GM23338 (cell line): ENCODE results near the gene SLTM. TPM values are rescaled to one million over a fixed set of nuclear protein-coding genes. Genes with fewer than 3 reads are reported as not detected.

Experiments used
- ATAC-seq: fragments of 200-7000 bp; cut with Tn5 transposase; 3 replicates; pipeline ENCODE4 v1.9.1; 2020
- DNase-seq: peaks from one replicate; pipeline ENCODE4 v3.0.0-alpha.2; 2015; ENCODE audit warnings: low spot score
- H2AFZ ChIP-seq: fragments of 200-600 bp; sonication (generic); 2 replicates; pipeline ENCODE4 v1.8.0; 2016; ENCODE audit warnings: antibody characterized with exemption, mild to moderate bottlenecking, moderate library complexity
- H3F3A ChIP-seq: fragments of 200-600 bp; sonication (generic); replicated peaks from 2 replicates; pipeline ENCODE4 v1.8.0; 2017; ENCODE audit warnings: antibody characterized with exemption, mixed run types, low read depth
- H3K27ac ChIP-seq: fragments of 200-600 bp; sonication (generic); 2 replicates; pipeline ENCODE4 v1.6.1; 2016; ENCODE audit warnings: low read depth
- H3K27me3 ChIP-seq: fragments of 200-600 bp; sonication (generic); 2 replicates; pipeline ENCODE4 v1.8.0; 2016; ENCODE audit warnings: mild to moderate bottlenecking, mixed run types, moderate library complexity; ENCODE audit not compliant: insufficient read depth
- H3K36me3 ChIP-seq: fragments of 200-600 bp; sonication (generic); 2 replicates; pipeline ENCODE4 v1.8.0; 2016; ENCODE audit warnings: mild to moderate bottlenecking; ENCODE audit not compliant: insufficient read depth
- H3K4me1 ChIP-seq: fragments of 200-600 bp; sonication (generic); 2 replicates; pipeline ENCODE4 v1.8.0; 2016; ENCODE audit warnings: mild to moderate bottlenecking, moderate library complexity; ENCODE audit not compliant: insufficient read depth
- H3K4me2 ChIP-seq: fragments of 200-600 bp; sonication (generic); 2 replicates; pipeline ENCODE4 v1.7.1; 2017; ENCODE audit warnings: mixed run types
- H3K4me3 ChIP-seq: fragments of 200-600 bp; sonication (generic); 2 replicates; pipeline ENCODE4 v1.6.1; 2016; ENCODE audit warnings: mixed run types
- H3K79me2 ChIP-seq: fragments of 200-600 bp; sonication (generic); replicated peaks from 2 replicates; pipeline ENCODE4 v1.8.0; 2017; ENCODE audit warnings: mild to moderate bottlenecking; ENCODE audit not compliant: insufficient read depth
- H3K9me2 ChIP-seq: fragments of 200-600 bp; sonication (generic); 2 replicates; pipeline ENCODE4 v1.8.0; 2017; ENCODE audit not compliant: insufficient read depth
- H4K20me1 ChIP-seq: fragments of 200-600 bp; sonication (generic); replicated peaks from 2 replicates; pipeline ENCODE4 v1.8.0; 2017; ENCODE audit warnings: mild to moderate bottlenecking; ENCODE audit not compliant: insufficient read depth
- H3K27ac Mint-ChIP-seq: 2 replicates; pipeline ENCODE4 v1.8.0; 2020; ENCODE audit warnings: inconsistent platforms, mild to moderate bottlenecking, moderate library complexity, mixed read lengths
- H3K27me3 Mint-ChIP-seq: 3 replicates; pipeline ENCODE4 v1.8.0; 2022; ENCODE audit warnings: low read depth, mild to moderate bottlenecking, moderate library complexity, mixed read lengths, inconsistent platforms; ENCODE audit not compliant: insufficient read depth, poor library complexity
- H3K36me3 Mint-ChIP-seq: 3 replicates; pipeline ENCODE4 v1.8.0; 2021; ENCODE audit warnings: low read depth, mild to moderate bottlenecking, inconsistent platforms, moderate library complexity, mixed read lengths
- H3K4me1 Mint-ChIP-seq: 3 replicates; pipeline ENCODE4 v1.8.0; 2020; ENCODE audit warnings: mild to moderate bottlenecking, inconsistent platforms, mixed read lengths
- H3K4me3 Mint-ChIP-seq: 3 replicates; pipeline ENCODE4 v1.8.0; 2021; ENCODE audit warnings: moderate library complexity, mild to moderate bottlenecking, inconsistent platforms, mixed read lengths
- H3K9me3 Mint-ChIP-seq: 3 replicates; pipeline ENCODE4 v1.8.0; 2020; ENCODE audit warnings: moderate library complexity, mild to moderate bottlenecking, inconsistent platforms, mixed read lengths
- CREB1 ChIP-seq: fragments of 250-450 bp; sonication (Bioruptor Pico); IDR thresholded peaks from 2 replicates; pipeline ENCODE4 v1.5.0; 2020; ENCODE audit warnings: low read depth, mild to moderate bottlenecking, moderate library complexity
- CTCF ChIP-seq, 2 experiments: fragments of 200-600 bp in 1 of 2; sonication (generic) in 1 of 2; conservative IDR thresholded peaks; 2 replicates each; pipeline versions ENCODE4 v1.5.1 to v1.6.1; 2016 to 2017; ENCODE audit warnings: antibody characterized with exemption in 2 of 2, low read depth in 2 of 2, mild to moderate bottlenecking in 2 of 2, moderate library complexity in 1 of 2
- ETS1 ChIP-seq: IDR thresholded peaks from 2 replicates; pipeline ENCODE4 v1.6.1; 2016; ENCODE audit warnings: antibody characterized with exemption
- EZH2 ChIP-seq: fragments of 200-600 bp; sonication (generic); IDR thresholded peaks from one replicate; pipeline ENCODE4 v1.8.0; 2017; ENCODE audit warnings: antibody characterized with exemption, mild to moderate bottlenecking, low read depth; ENCODE audit not compliant: unreplicated experiment
- EZH2phosphoT487 ChIP-seq: fragments of 200-600 bp; sonication (generic); IDR thresholded peaks from one replicate; pipeline ENCODE4 v1.8.1; 2018; ENCODE audit warnings: antibody characterized with exemption; ENCODE audit not compliant: unreplicated experiment
- JUNB ChIP-seq: IDR thresholded peaks from one replicate; pipeline ENCODE4 v1.6.1; 2016; ENCODE audit warnings: antibody characterized with exemption; ENCODE audit not compliant: unreplicated experiment
- NANOG ChIP-seq: IDR thresholded peaks from 2 replicates; pipeline ENCODE4 v1.6.1; 2016; ENCODE audit warnings: antibody characterized with exemption, borderline replicate concordance
- POLR2AphosphoS5 ChIP-seq: IDR thresholded peaks from 2 replicates; pipeline ENCODE4 v1.6.1; 2016; ENCODE audit warnings: antibody characterized with exemption, low read depth
- REST ChIP-seq: IDR thresholded peaks from one replicate; pipeline ENCODE4 v1.6.1; 2018; ENCODE audit warnings: antibody characterized with exemption; ENCODE audit not compliant: unreplicated experiment
- STAT1 ChIP-seq: IDR thresholded peaks from one replicate; pipeline ENCODE4 v1.6.1; 2016; ENCODE audit warnings: antibody characterized with exemption; ENCODE audit not compliant: unreplicated experiment
- ZNF114 ChIP-seq: fragments of 250-450 bp; sonication (Bioruptor Pico); IDR thresholded peaks from 2 replicates; pipeline ENCODE4 v1.5.0; 2020; ENCODE audit warnings: mild to moderate bottlenecking, moderate library complexity
- ZNF331 ChIP-seq: fragments of 250-450 bp; sonication (Bioruptor Pico); IDR thresholded peaks from 2 replicates; pipeline ENCODE4 v1.5.0; 2020; ENCODE audit warnings: low read depth, mild to moderate bottlenecking, moderate library complexity
- ZNF462 ChIP-seq: fragments of 250-450 bp; sonication (Bioruptor Pico); IDR thresholded peaks from 2 replicates; pipeline ENCODE4 v1.5.0; 2020; ENCODE audit warnings: mild to moderate bottlenecking, moderate library complexity
- polyA plus RNA-seq: library from polyadenylated mRNA; unstranded; fragments of >200 nt; fragmentation: Nextera tagmentation; extraction: Ambion mirVana; gene quantifications from 2 replicates; pipeline ENCODE4 v1.2.1, GENCODE V29; 2016
- total RNA-seq: library from RNA; depleted of rRNA; stranded (reverse); fragments of >200 nt; shearing (Covaris generic); gene quantifications from 2 replicates; pipeline ENCODE4 v1.2.3, GENCODE V29; 2014

Gene SLTM
- total and polyA plus RNA-seq, 2 experiments from 2014 or later: 210 to 476 TPM

- no peak overlapping the region for H3K27ac ChIP-seq
- H3K4me1 ChIP-seq: no peaks in the 10 kb centered on the region
- H3K4me3 Mint-ChIP-seq: no peak overlapping the region
- H3K9me2 ChIP-seq: 0 out of 2 replicates have a peak, but pooled peaks cover 2% of the 10 kb centered on the region
- H3K36me3 ChIP-seq: no peaks in the 10 kb centered on the region
- H4K20me1 ChIP-seq: no peaks in the 10 kb centered on the region
- no peaks in the 10 kb centered on the region for H3K36me3 Mint-ChIP-seq
- H3K27me3 Mint-ChIP-seq: peaks cover 11% of the 10 kb centered on the region
- DNase-seq: no peak
- no peaks in the 10 kb centered on the region for H3K79me2 ChIP-seq
- H3F3A ChIP-seq: no peaks in the 10 kb centered on the region
- no peaks in the 10 kb centered on the region for H3K27me3 ChIP-seq
- H3K4me3 ChIP-seq: no peak overlapping the region
- TF ChIP-seq ETS1 (no peak), ZNF462 (CRISPR knock-in tag) (no peak), CREB1 (CRISPR knock-in tag) (no peak), CTCF (conservative IDR thresholded peaks at IDR 0.05; ENCODE audit: low read depth in 2 of 2) (no peak), POLR2AphosphoS5 (no peak), JUNB (no peak), REST (no peak), ZNF114 (CRISPR knock-in tag) (no peak), EZH2phosphoT487 (no peak), STAT1 (no peak), NANOG (no peak), ZNF331 (CRISPR knock-in tag) (no peak), EZH2 (no peak)
- no peaks in the 10 kb centered on the region for H3K4me1 Mint-ChIP-seq
- H3K9me3 Mint-ChIP-seq: no peaks in the 10 kb centered on the region; the same call in 2 of the 3 replicates
- H3K27ac Mint-ChIP-seq: no peak overlapping the region
- H3K4me2 ChIP-seq: no peak overlapping the region
- no peak for ATAC-seq
- H2AFZ ChIP-seq: no peak overlapping the region
Measured at GRCh38 chr15:58966698-58967097, 33.2 kb upstream of the SLTM start.
